Coronary artery (tissue), 2 donors: ENCODE measurements around the gene CPEB2.
A peak's percentile ranks its signal among the peaks of the same experiment; 100 is the strongest.

ENCODE experiments used
- DNase-seq: peaks from one replicate; pipeline ENCODE4 v3.0.0-alpha.2; 2017; ENCODE audit warnings: low spot score
- H3K27ac ChIP-seq, 2 donors: fragments of 200-600 bp; sonication (generic); one replicate each; pipeline ENCODE4 v1.5.1; 2016 to 2019
- H3K4me3 ChIP-seq: fragments of 200-600 bp; sonication (generic); 2 replicates; pipeline ENCODE4 v1.5.1; 2016; ENCODE audit warnings: mild to moderate bottlenecking, moderate library complexity
- TF ChIP-seq, protein P1 (sequence below): fragments of 200-600 bp; sonication (generic); IDR thresholded peaks from one replicate; pipeline ENCODE4 v1.5.1; 2019; ENCODE audit warnings: antibody characterized with exemption

Gene CPEB2

DNA sequence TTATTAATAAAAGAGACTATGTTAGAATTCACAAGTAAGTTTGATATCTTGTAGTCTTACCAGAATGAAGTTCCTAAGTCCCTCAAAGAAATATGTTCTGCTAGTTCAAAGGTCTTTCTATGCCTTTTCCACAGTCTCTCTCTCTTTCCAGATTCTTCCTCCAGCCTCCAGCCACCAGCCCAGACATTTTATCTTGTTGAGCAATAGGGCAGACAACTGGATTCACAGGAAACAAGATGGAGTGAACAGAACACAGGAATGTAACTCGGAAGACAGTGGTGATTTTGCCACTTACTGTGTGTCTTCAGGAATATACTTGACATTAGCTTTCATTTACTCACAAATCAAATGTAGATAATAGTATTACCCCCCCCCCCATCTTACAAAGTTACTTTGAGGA lies 17.1 kb upstream of the CPEB2 start:
- Histone ChIP-seq H3K4me3 (no peak overlapping the region), H3K27ac (no peak overlapping the region)
- no peak for DNase-seq
- TF ChIP-seq, protein P1, sequence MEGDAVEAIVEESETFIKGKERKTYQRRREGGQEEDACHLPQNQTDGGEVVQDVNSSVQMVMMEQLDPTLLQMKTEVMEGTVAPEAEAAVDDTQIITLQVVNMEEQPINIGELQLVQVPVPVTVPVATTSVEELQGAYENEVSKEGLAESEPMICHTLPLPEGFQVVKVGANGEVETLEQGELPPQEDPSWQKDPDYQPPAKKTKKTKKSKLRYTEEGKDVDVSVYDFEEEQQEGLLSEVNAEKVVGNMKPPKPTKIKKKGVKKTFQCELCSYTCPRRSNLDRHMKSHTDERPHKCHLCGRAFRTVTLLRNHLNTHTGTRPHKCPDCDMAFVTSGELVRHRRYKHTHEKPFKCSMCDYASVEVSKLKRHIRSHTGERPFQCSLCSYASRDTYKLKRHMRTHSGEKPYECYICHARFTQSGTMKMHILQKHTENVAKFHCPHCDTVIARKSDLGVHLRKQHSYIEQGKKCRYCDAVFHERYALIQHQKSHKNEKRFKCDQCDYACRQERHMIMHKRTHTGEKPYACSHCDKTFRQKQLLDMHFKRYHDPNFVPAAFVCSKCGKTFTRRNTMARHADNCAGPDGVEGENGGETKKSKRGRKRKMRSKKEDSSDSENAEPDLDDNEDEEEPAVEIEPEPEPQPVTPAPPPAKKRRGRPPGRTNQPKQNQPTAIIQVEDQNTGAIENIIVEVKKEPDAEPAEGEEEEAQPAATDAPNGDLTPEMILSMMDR = no peak

DNA sequence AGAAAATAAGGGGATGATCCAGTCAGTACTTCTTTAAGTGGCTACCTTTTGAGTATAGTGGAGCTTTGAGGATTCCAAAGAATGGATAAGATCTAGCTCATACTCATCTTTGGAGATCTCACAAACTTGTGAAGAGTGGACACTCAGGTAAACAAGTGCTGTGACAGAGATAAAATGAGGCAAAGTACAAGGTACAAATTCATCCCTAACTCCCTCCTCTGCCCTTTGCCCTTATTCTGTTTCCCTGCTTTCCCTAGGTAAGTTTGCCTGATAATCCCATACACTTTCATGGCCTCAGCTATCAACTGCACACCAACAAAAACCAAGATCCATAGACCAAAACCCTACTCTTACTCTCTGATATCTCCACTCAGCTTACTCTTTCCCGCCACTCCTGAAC lies 16.4 kb upstream of the CPEB2 start:
- Histone ChIP-seq H3K4me3 (no peak overlapping the region), H3K27ac (no peak overlapping the region)
- TF ChIP-seq, protein P1 = no peak
- DNase-seq = no peak

DNA sequence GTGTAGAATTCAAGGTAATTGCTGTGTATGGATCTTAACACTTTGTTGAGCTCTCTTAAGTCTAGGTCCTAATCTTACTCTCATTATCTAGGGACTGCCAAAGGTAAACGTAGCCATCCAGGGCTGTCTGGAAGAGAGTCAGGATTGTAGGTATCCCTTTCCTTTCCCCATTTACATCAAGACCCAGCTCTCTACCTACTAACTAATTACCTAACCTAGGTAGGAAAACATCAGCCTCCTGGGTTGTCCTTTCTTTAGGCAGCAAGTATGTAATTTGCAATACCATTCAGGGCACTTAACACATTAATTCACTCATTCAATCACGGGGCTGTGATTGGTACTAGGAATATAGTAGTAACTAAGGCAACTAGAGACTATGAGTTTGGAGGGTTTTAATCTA lies 15.2 kb upstream of the CPEB2 start:
- no peak overlapping the region for H3K27ac ChIP-seq
- no peak overlapping the region for H3K4me3 ChIP-seq
- TF ChIP-seq, protein P1 = no peak
- no peak for DNase-seq

DNA sequence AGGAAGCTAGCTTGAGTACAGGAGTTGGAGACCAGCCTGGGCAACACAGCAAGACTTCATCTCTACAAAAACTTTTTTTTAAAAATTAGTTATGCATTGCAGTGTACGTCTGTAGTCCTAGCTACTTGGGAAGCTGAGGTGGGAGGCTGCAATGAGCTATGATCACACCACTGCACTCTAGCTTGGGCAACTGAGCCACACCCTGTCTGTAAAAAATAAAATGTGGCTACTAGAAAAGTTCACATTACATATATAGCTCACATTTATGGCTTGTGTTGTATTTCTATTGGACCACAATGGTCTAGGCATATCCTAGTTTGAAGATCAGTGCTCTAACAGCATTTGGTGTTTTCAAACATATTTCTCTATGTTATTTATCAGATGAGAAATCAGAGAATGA lies 11.8 kb upstream of the CPEB2 start:
- Histone ChIP-seq H3K4me3 (no peak overlapping the region), H3K27ac (no peak overlapping the region)
- no peak for DNase-seq
- TF ChIP-seq, protein P1 = no peak

DNA sequence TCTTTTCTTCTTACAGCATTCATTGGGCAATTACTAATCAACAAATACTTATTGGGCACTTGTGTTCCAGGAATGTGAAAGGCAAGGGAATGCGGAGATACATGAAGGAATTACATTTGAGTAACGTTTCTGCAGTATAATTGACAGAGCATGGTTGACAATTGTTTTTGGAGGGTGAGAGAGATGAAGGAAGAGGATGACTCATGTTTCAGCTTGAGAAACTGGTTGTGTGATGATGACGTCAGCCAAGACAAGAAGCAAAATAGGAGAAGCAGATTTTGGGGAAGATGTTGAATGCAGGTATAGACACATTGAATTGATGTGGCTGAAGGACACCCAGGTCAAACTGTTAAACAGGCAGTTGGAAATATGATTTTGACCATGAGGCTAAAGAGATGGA lies 8.0 kb upstream of the CPEB2 start:
- no peak overlapping the region for H3K4me3 ChIP-seq
- DNase-seq = no peak

DNA sequence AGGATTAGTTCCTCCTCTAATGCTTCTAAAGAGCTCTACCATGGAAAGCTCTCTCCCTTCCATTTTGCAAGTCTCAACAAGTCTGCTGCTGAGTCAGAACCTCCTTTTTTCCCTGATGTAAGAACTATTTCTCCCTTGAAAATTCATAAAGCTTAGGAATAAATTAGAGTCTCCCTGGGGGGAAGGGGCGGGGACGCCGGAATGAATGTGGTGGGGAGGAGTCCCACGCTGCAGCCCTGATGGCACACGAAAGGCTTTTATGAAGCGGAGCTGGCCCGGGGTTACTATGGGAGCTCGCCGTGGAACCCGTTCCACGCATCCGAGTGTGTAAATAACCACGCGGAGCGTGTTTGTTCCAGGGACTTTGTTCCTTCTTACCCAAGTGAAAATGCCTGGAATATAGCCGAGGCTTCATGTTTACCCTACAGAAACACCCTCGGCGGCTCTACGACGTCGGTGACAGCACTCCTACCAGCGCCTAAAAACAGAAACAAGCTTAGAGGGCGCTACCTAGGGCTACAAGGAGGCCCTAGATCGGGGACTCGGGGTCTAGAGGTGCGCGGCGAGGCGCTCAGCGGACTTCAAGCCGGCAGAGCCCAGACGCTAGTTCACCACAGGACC lies 923 bp upstream of the CPEB2 start:
- Histone ChIP-seq H3K27ac (peak overlapping the region; percentile 100), H3K4me3 (peak overlapping the region; percentile 97)
- TF ChIP-seq, protein P1 = no peak
- peak; percentile 95 for DNase-seq

More for the DNA sequence above, 8.0 kb upstream of the CPEB2 start:
- no peak overlapping the region for H3K27ac ChIP-seq
- TF ChIP-seq, protein P1 = no peak

DNA sequence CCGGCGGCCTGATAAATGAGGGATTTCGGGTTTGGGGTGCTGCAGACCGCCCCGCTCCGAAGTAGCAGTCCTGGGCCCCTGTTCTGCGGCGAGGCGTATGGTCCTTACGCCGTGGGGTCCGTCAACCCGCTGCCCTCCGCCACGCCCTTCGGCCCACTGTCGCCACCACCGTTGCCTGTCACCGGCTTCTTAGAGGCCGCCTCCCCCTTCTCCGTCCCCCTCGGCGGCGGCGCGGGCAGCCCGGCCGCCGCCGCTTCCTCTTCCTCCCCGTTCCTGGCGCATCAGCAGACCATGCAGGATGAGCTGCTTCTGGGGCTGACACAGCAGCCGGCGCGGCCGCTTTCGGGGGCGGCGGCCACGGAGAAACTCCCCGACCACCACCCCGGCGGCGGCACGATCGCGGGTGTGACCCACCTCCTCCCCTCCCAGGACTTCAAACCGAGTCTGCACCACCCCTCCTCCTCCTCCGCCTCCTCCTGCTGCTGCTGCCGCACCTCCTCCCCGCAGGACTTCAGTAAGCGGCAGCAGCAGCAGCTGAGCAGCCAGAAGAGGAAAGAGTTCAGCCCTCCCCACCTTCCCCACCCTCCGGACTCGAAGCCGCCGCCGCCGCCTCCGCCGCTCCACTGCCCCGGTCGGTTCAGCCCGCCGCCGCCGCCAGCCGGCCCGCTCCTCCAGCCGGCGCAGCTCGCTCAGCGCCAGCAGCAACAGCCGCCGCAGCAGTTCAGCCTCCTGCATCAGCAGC lies 549 bp downstream of the CPEB2 start:
- DNase-seq = peak; percentile 87
- Histone ChIP-seq H3K27ac (peak overlapping the region; percentile 100), H3K4me3 (peak overlapping the region; percentile 97)
- TF ChIP-seq, protein P1 = no peak
